WTC11 (cell line): ENCODE results near the gene SFRP2. TPM values are rescaled to one million over a fixed set of nuclear protein-coding genes. Genes with fewer than 3 reads are reported as not detected.

Experiments
- ATAC-seq: fragments of 200-7000 bp; cut with Tn5 transposase; 2 replicates; pipeline ENCODE4 v1.10.0; 2021; ENCODE audit warnings: mild to moderate bottlenecking, moderate library complexity
- CTCF ChIA-PET: fragments of 300-600 bp; sonication (Branson Sonifier 250); formaldehyde crosslinking; loops from one replicate; lab custom pipeline; 2021; ENCODE audit warnings: antibody characterized with exemption; lab: Charles Lee
- POLR2A ChIA-PET: fragments of 350-600 bp; sonication (Branson Sonifier 250); formaldehyde crosslinking; loops from one replicate; lab custom pipeline; 2021; ENCODE audit warnings: antibody characterized with exemption; lab: Charles Lee
- DNase-seq: peaks from one replicate; pipeline ENCODE4 v3.0.0; 2021; ENCODE audit warnings: low spot score
- H3K27ac Mint-ChIP-seq: 2 replicates; pipeline ENCODE4 v1.8.0; 2021; ENCODE audit warnings: mixed read lengths
- H3K27me3 Mint-ChIP-seq: 2 replicates; pipeline ENCODE4 v1.8.0; 2021; ENCODE audit warnings: low read depth, mild to moderate bottlenecking, moderate library complexity, mixed read lengths
- H3K36me3 Mint-ChIP-seq: 2 replicates; pipeline ENCODE4 v1.8.0; 2021; ENCODE audit warnings: mixed read lengths
- H3K4me1 Mint-ChIP-seq: 2 replicates; pipeline ENCODE4 v1.8.0; 2022; ENCODE audit warnings: mixed read lengths
- H3K4me3 Mint-ChIP-seq: 2 replicates; pipeline ENCODE4 v1.8.0; 2021; ENCODE audit warnings: mild to moderate bottlenecking, moderate library complexity, mixed read lengths
- H3K9me3 Mint-ChIP-seq: 2 replicates; pipeline ENCODE4 v1.8.0; 2021; ENCODE audit warnings: mixed read lengths
- AFF4 ChIP-seq: sonication (generic); formaldehyde crosslinking; IDR thresholded peaks from 2 replicates; pipeline ENCODE4 v1.8.1; 2023; ENCODE audit warnings: mild to moderate bottlenecking, missing genetic modification reagents, borderline replicate concordance
- ATF1 ChIP-seq: sonication (generic); formaldehyde crosslinking; IDR thresholded peaks from 2 replicates; pipeline ENCODE4 v1.8.1; 2023; ENCODE audit warnings: mild to moderate bottlenecking, moderate library complexity, missing genetic modification reagents
- CDX4 ChIP-seq: fragments of 250-450 bp; sonication (Bioruptor Pico); IDR thresholded peaks from 2 replicates; pipeline ENCODE4 v1.9.0; 2021; ENCODE audit warnings: moderate library complexity, mild to moderate bottlenecking, inconsistent platforms, borderline replicate concordance
- E2F4 ChIP-seq: sonication (generic); formaldehyde crosslinking; IDR thresholded peaks from 2 replicates; pipeline ENCODE4 v1.8.1; 2022; ENCODE audit warnings: low read depth, mild to moderate bottlenecking, moderate library complexity, missing genetic modification reagents, borderline replicate concordance
- EMX1 ChIP-seq: fragments of 250-450 bp; sonication (Bioruptor Pico); IDR thresholded peaks from 2 replicates; pipeline ENCODE4 v1.8.0; 2021; ENCODE audit warnings: mild to moderate bottlenecking
- FOXJ3 ChIP-seq: sonication (generic); formaldehyde crosslinking; IDR thresholded peaks from 2 replicates; pipeline ENCODE4 v1.9.0; 2021; ENCODE audit warnings: missing genetic modification reagents, mild to moderate bottlenecking, borderline replicate concordance
- HMGXB4 ChIP-seq: sonication (generic); formaldehyde crosslinking; IDR thresholded peaks from 2 replicates; pipeline ENCODE4 v1.8.1; 2023; ENCODE audit warnings: mild to moderate bottlenecking, moderate library complexity, missing genetic modification reagents
- IRF1 ChIP-seq: sonication (generic); formaldehyde crosslinking; IDR thresholded peaks from 2 replicates; pipeline ENCODE4 v1.8.0; 2023; ENCODE audit warnings: missing genetic modification reagents
- JUN ChIP-seq: sonication (generic); formaldehyde crosslinking; IDR thresholded peaks from 2 replicates; pipeline ENCODE4 v1.8.0; 2023; ENCODE audit warnings: mild to moderate bottlenecking, missing genetic modification reagents
- RORB ChIP-seq: fragments of 250-450 bp; sonication (Bioruptor Pico); IDR thresholded peaks from 2 replicates; pipeline ENCODE4 v1.9.0; 2021; ENCODE audit warnings: mild to moderate bottlenecking
- SOX15 ChIP-seq: fragments of 250-450 bp; sonication (Bioruptor Pico); IDR thresholded peaks from 2 replicates; pipeline ENCODE4 v1.9.0; 2021; ENCODE audit warnings: mild to moderate bottlenecking
- TEAD1 ChIP-seq: sonication (generic); formaldehyde crosslinking; IDR thresholded peaks from 2 replicates; pipeline ENCODE4 v1.8.0; 2022; ENCODE audit warnings: mild to moderate bottlenecking, missing genetic modification reagents
- ZNF232 ChIP-seq: sonication (generic); formaldehyde crosslinking; IDR thresholded peaks from 2 replicates; pipeline ENCODE4 v1.8.0; 2022; ENCODE audit warnings: mild to moderate bottlenecking, missing genetic modification reagents
- ZNF263 ChIP-seq: sonication (generic); formaldehyde crosslinking; IDR thresholded peaks from 2 replicates; pipeline ENCODE4 v1.8.1; 2022; ENCODE audit warnings: low read depth, mild to moderate bottlenecking, moderate library complexity, missing genetic modification reagents
- ZNF423 ChIP-seq: fragments of 250-450 bp; sonication (Bioruptor Pico); IDR thresholded peaks from 2 replicates; pipeline ENCODE4 v2.1.2; 2022; ENCODE audit warnings: mild to moderate bottlenecking, moderate library complexity
- ZNF425 ChIP-seq: fragments of 250-450 bp; sonication (Bioruptor Pico); conservative IDR thresholded peaks from 2 replicates; pipeline ENCODE4 v1.9.0; 2021; ENCODE audit warnings: mild to moderate bottlenecking
- ZNF532 ChIP-seq: fragments of 250-450 bp; sonication (Bioruptor Pico); IDR thresholded peaks from 2 replicates; pipeline ENCODE4 v1.9.0; 2021; ENCODE audit warnings: mild to moderate bottlenecking, borderline replicate concordance
- ZSCAN18 ChIP-seq: fragments of 250-450 bp; sonication (Bioruptor Pico); IDR thresholded peaks from 2 replicates; pipeline ENCODE4 v2.1.2; 2022; ENCODE audit warnings: mild to moderate bottlenecking, moderate library complexity
- total RNA-seq: library from RNA; stranded (reverse); gene quantifications from 3 replicates; pipeline ENCODE4 v1.2.3, GENCODE V29; 2021

SFRP2 gene
- total RNA-seq, 1 experiment from 2014 or later, result 417 TPM

GRCh38 chr4:153806073-153806472 is 17.2 kb upstream of the SFRP2 start:
- no peaks in the 10 kb centered on the region for H3K27me3 Mint-ChIP-seq
- ChIA-PET POLR2A (no interaction called here), CTCF (no interaction called here)
- H3K4me1 Mint-ChIP-seq, result no peaks in the 10 kb centered on the region
- DNase-seq (no peak), ATAC-seq (no peak)
- no peak overlapping the region for H3K4me3 Mint-ChIP-seq
- no peak for TF ChIP-seq EMX1 (CRISPR knock-in tag)
- TF ChIP-seq SOX15 (CRISPR knock-in tag), result no peak
- no peak for TF ChIP-seq E2F4 (CRISPR knock-in tag)
- no peak for TF ChIP-seq ZNF263
- no peak for TF ChIP-seq RORB (CRISPR knock-in tag)
- no peak for TF ChIP-seq IRF1 (CRISPR knock-in tag)
- no peak for TF ChIP-seq ZNF423 (CRISPR knock-in tag)
- no peak for TF ChIP-seq AFF4 (CRISPR knock-in tag)
- TF ChIP-seq FOXJ3 (CRISPR knock-in tag), result no peak
- TF ChIP-seq ZNF532, result no peak
- no peak for TF ChIP-seq JUN (CRISPR knock-in tag)
- TF ChIP-seq ZNF425 (CRISPR knock-in tag), result no peak
- no peak overlapping the region for H3K27ac Mint-ChIP-seq
- H3K36me3 Mint-ChIP-seq, result 0 out of 2 replicates have a peak, but pooled peaks cover 3% of the 10 kb centered on the region
- peaks cover 11% of the 10 kb centered on the region for H3K9me3 Mint-ChIP-seq

- 0 out of 2 replicates have a peak, but pooled peaks cover 3% of the 10 kb centered on the region for H3K36me3 Mint-ChIP-seq
- no peaks in the 10 kb centered on the region for H3K27me3 Mint-ChIP-seq
- DNase-seq (no peak), ATAC-seq (no peak)
- TF ChIP-seq CDX4, result no peak
- TF ChIP-seq ATF1 (CRISPR knock-in tag), result no peak
- TF ChIP-seq TEAD1 (CRISPR knock-in tag), result no peak
- no peak for TF ChIP-seq SOX15 (CRISPR knock-in tag)
- no peak for TF ChIP-seq ZNF232 (CRISPR knock-in tag)
- no peak for TF ChIP-seq HMGXB4 (CRISPR knock-in tag)
- no peak for TF ChIP-seq ZSCAN18 (CRISPR knock-in tag)
- CTCF ChIA-PET, result interaction anchor here (1.2 kb wide), 1 partner anchor 12 kb away, joined by 3 read pairs; no protein-coding TSS in a partner anchor
- H3K4me1 Mint-ChIP-seq, result no peaks in the 10 kb centered on the region
- no peak overlapping the region for H3K27ac Mint-ChIP-seq
- no peak overlapping the region for H3K4me3 Mint-ChIP-seq
- POLR2A ChIA-PET, result interaction anchor here (0.9 kb wide), 1 partner anchor 10 kb away, joined by 3 read pairs; no protein-coding TSS in a partner anchor
- H3K9me3 Mint-ChIP-seq, result peaks cover 11% of the 10 kb centered on the region
Observed at GRCh38 chr4:153804722-153805121, 15.8 kb upstream of the SFRP2 start.
